NCI-H345 treated with DMSO at 0.1 percent for 48 hours (cell line): ENCODE data around the gene BMERB1.

ENCODE experiments used
- DNase-seq: peaks from one replicate; lab custom pipeline; 2025; ENCODE audit not compliant: unreplicated experiment; lab: John Stamatoyannopoulos, UW

BMERB1 gene

GRCh38 chr16:15608398-15609285, 174.3 kb downstream of the BMERB1 start:
- no peak for DNase-seq

GRCh38 chr16:15609286-15609649, 174.9 kb downstream of the BMERB1 start:
- no peak for DNase-seq

DNA sequence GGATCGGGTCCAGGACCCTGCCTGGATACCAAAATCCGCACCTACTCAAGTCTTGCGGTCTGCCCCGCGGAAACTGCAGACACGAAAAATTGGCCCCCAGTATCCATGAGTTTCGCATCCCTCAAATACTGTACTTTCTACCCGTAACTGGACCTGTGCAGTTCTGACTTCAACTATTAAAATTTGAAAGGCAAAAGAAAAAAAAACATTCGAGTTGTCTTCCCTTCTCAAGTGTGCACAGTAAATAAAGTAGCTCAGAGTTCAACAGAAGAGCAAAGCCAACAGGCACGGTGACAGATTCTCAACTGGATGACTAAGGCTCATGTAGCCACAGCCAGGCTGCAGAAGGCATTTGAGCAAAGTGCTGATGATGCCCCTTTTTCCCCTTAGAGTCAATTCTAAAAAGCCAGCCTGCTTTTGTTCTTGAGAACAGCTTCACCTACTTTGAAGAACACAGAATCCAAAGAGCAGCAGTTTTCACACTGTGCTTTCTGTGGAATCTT, 176.0 kb downstream of the BMERB1 start:
- DNase-seq: no peak

GRCh38 chr16:15611610-15612009, 177.2 kb downstream of the BMERB1 start:
- no peak for DNase-seq

DNA sequence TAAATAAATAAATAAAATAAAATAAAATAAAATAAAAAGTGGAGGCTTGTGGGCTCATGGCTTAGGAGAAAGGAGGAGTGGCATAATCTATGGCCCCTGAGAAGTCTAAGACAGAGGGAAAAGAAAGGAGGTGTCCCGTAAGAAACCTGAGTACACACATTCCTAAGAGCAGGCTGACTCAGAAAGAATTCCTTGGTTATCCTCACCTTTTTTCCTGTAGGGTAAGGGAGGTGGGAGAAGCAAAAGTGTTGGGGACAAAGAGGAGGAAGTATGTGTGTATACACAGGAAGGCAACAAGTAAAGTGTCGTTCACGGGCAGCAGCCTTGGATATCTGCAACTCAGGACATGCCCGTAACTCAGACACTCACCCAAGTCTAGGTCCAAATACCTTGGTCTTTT, 179.3 kb downstream of the BMERB1 start:
- DNase-seq: no peak

DNA sequence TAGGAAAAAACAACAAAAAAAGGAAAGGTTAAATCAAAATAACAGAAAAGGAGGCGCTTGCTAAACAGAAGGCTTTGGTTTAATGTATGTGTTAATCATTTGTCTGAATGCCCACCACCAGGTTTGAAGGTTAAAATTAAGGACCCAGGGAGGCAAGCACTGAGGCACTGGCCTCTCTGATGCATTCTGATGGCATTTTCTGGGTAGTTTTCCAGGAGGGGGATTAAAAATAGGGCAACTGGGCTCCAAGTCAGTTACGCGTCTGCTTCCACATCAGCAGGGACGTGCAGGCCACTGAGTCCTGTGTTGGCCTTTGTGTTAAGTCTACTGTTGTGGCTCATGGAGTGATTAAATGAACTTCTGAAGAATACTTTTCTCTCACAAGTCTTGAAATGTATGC, 181.6 kb downstream of the BMERB1 start:
- DNase-seq: no peak

DNA sequence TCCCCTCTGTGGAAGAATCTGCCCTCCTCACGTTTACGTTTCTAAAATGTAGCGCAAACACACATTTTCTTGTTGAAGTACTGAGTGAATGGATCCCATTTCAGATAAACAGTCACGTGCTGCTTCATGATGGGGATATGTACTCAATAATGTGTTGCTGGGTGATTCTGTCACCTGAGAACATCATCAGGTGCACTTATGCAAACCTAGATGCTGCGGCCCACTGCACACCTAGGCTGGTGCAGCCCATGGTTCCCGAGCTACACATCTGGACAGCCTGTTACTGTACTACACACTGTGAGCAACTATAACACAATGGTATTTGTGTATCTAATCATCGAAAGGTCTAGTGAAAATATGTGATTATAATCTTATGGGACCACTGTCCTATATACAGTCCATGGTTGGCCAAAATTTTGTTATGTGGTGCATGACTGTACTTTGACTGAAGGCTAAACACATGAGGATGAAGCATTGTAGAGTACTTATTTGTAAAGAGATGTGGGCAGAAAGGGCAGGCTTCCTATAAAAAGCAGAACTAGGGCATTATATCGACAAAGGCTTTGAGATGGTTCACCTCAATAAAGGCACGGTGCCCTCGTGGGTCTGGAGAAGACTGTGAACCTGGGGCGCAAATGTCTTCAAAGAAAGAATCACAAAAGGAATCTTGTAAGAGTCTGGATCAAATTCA, 182.2 kb downstream of the BMERB1 start:
- DNase-seq: no peak

- no peak for DNase-seq
Observed at GRCh38 chr16:15617901-15618300, 183.5 kb downstream of the BMERB1 start.

DNA sequence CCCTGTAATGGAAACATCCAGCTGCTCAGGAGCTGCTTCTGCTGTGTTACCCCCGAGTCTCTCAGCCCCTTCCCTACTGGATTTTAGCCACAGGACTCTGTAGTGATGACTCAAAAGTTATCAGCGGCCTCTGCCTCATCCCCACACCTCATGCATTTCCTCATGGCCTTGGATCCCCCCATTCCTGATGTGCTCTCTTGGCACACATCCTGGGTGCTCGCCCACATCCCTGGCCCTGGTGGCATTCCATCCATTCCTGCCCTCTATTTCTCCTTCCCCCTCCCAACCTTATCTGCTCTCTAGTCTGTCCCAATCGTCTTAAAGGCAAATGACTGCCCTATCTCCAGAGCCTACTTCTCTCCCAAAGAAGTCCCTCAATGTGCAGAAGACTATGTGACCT, 184.0 kb downstream of the BMERB1 start:
- DNase-seq: no peak

GRCh38 chr16:15620611-15621195, 186.3 kb downstream of the BMERB1 start:
- no peak for DNase-seq

DNA sequence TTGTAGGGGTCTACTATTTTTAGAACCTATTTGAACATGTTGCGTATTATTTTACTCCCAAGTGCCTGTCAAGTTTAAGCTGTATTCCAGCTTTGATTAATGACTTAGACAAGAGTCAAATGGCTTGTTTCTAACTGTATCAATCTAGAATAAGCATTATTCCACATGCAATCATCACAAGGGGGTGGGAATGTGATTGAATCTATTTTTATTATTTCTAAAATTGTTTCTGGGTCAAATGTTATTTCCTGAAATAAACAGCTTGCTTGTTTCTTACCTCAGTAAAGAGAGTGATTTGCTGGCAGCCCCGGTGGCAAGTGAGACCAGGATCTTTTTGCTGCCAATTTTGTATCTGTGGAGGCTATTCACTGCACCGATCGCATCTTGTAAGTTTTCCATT, 187.1 kb downstream of the BMERB1 start:
- DNase-seq: no peak

GRCh38 chr16:15621889-15622288, 187.5 kb downstream of the BMERB1 start:
- no peak for DNase-seq

DNA sequence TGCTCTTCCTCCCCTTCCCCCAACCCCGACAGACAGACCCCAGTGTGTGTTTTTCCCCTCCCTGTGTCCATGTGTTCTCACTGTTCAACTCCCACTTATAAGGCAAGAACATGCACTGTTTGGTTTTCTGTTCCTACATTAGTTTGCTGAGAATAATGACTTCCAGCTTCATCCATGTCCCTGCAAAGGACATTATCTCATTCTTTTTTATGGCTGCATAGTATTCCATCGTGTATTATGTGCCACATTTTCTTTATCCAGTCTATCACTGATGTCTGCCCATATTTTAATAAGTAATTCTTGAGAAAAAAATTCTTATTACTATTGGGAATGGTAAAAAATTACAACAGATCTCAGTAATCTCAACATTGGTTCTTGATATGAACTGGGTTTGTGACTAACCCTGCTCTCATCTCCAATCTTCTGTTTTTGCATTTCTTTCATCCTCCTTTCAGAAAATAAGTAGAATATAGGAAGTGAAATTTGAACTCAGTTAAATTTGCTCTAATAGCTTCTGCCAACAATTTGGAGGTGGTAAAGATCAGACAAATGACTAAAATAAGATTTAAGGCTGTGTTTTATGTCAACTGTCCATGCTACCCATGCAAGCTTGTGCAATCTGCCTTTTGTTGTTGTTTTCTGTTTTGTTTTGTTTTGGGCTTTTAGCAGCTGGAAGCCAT, 197.5 kb downstream of the BMERB1 start:
- DNase-seq: no peak

DNA sequence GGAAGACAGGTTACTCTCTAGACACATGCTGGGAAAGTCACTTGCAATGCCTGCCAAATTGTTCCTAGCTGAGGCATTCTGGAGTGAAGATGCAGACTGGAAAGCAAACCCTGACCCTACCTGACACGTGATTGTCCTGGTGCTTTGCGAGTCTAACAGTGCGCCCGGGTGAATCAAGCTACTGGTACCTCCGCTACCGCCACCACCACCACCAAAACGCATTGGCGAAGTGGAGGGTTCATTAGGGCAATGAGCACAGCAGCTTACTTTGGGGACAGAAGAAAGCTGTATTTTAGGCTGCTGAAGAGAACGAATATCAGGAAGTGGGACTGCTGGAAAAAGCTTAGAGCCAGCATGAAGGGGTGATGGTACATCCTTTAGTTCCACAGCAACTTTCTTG, 201.5 kb downstream of the BMERB1 start:
- no peak for DNase-seq

GRCh38 chr16:15636392-15636873, 202.0 kb downstream of the BMERB1 start:
- no peak for DNase-seq
